OCI-LY1 (cell line): ENCODE data around the gene RAPGEF4.

ENCODE experiments used
- H2AFZ ChIP-seq: fragments of 200-600 bp; sonication (generic), shearing (Covaris generic); 2 replicates; pipeline ENCODE4 v1.6.0; 2014; ENCODE audit warnings: antibody characterized with exemption, mild to moderate bottlenecking, low read length
- H3F3A ChIP-seq: fragments of 200-600 bp; sonication (generic), shearing (Covaris generic); 2 replicates; pipeline ENCODE4 v1.6.0; 2014; ENCODE audit warnings: mild to moderate bottlenecking, antibody characterized with exemption, low read length, moderate library complexity; ENCODE audit not compliant: insufficient read depth
- H3K27ac ChIP-seq: fragments of 200-600 bp; sonication (generic); 2 replicates; pipeline ENCODE4 v1.5.1; 2014; ENCODE audit warnings: low read length, mixed run types, mild to moderate bottlenecking, low read depth; ENCODE audit not compliant: poor library complexity, severe bottlenecking
- H3K27me3 ChIP-seq: fragments of 200-600 bp; sonication (generic); 2 replicates; pipeline ENCODE4 v1.6.0; 2014; ENCODE audit warnings: antibody characterized with exemption, mild to moderate bottlenecking, low read length, moderate library complexity; ENCODE audit not compliant: insufficient read depth
- H3K36me3 ChIP-seq: fragments of 200-600 bp; sonication (generic); 2 replicates; pipeline ENCODE4 v1.6.1; 2014; ENCODE audit warnings: mild to moderate bottlenecking, antibody characterized with exemption, low read length, moderate library complexity, mixed read lengths; ENCODE audit not compliant: insufficient read depth
- H3K4me1 ChIP-seq: fragments of 200-600 bp; sonication (generic); 2 replicates; pipeline ENCODE4 v1.5.1; 2014; ENCODE audit warnings: mild to moderate bottlenecking, low read length, moderate library complexity; ENCODE audit not compliant: insufficient read depth, severe bottlenecking
- H3K4me2 ChIP-seq: fragments of 200-600 bp; sonication (generic), shearing (Covaris generic); 2 replicates; pipeline ENCODE4 v1.6.1; 2014; ENCODE audit warnings: low read length
- H3K4me3 ChIP-seq: fragments of 200-600 bp; sonication (generic); 2 replicates; pipeline ENCODE4 v1.5.1; 2014; ENCODE audit warnings: low read length, low read depth, mild to moderate bottlenecking, mixed read lengths; ENCODE audit not compliant: poor library complexity, severe bottlenecking
- H3K79me2 ChIP-seq: fragments of 200-600 bp; shearing (Covaris generic); 2 replicates; pipeline ENCODE4 v1.6.1; 2016; ENCODE audit warnings: mixed run types, low read length, mixed read lengths; ENCODE audit not compliant: insufficient read depth
- H3K9ac ChIP-seq: fragments of 200-600 bp; sonication (generic), shearing (Covaris generic); 2 replicates; pipeline ENCODE4 v1.6.1; 2014; ENCODE audit warnings: mild to moderate bottlenecking, low read length, mixed read lengths
- H3K9me2 ChIP-seq: fragments of 200-600 bp; sonication (generic), shearing (Covaris generic); 2 replicates; pipeline ENCODE4 v1.6.1; 2014; ENCODE audit warnings: low read depth, mild to moderate bottlenecking, low read length, mixed read lengths
- H3K9me3 ChIP-seq: fragments of 200-600 bp; shearing (Covaris generic); 2 replicates; pipeline ENCODE4 v1.6.1; 2014; ENCODE audit warnings: low read length, mixed read lengths
- H4K20me1 ChIP-seq: fragments of 200-600 bp; sonication (generic), shearing (Covaris generic); 2 replicates; pipeline ENCODE4 v1.6.0; 2016; ENCODE audit warnings: mild to moderate bottlenecking, low read length; ENCODE audit not compliant: insufficient read depth
- CTCF ChIP-seq: fragments of 200-600 bp; sonication (generic), shearing (Covaris generic); IDR thresholded peaks from 2 replicates; pipeline ENCODE4 v1.5.1; 2017; ENCODE audit warnings: mild to moderate bottlenecking, antibody characterized with exemption, low read length, moderate library complexity, mixed read lengths
- EZH2 ChIP-seq: fragments of 200-600 bp; sonication (generic), shearing (Covaris generic); IDR thresholded peaks from 2 replicates; pipeline ENCODE4 v1.8.0; 2017; ENCODE audit warnings: borderline replicate concordance, mixed run types, mild to moderate bottlenecking, antibody characterized with exemption, low read length, moderate library complexity, mixed read lengths

Gene RAPGEF4

GRCh38 chr2:172806996-172807395 is 71.4 kb downstream of the RAPGEF4 start:
- no peaks in the 10 kb centered on the region for H3K27me3 ChIP-seq
- H4K20me1 ChIP-seq, result no peaks in the 10 kb centered on the region
- H3F3A ChIP-seq, result no peaks in the 10 kb centered on the region
- no peak overlapping the region for H3K9ac ChIP-seq
- no peaks in the 10 kb centered on the region for H3K79me2 ChIP-seq
- H3K27ac ChIP-seq, result no peak overlapping the region
- H3K4me2 ChIP-seq, result no peak overlapping the region
- no peaks in the 10 kb centered on the region for H3K4me1 ChIP-seq
- no peak overlapping the region for H2AFZ ChIP-seq
- H3K36me3 ChIP-seq, result no peaks in the 10 kb centered on the region
- TF ChIP-seq EZH2 (no peak), CTCF (no peak)
- H3K4me3 ChIP-seq, result no peak overlapping the region
- no peaks in the 10 kb centered on the region for H3K9me3 ChIP-seq
- no peaks in the 10 kb centered on the region for H3K9me2 ChIP-seq

GRCh38 chr2:172808156-172808555 is 72.5 kb downstream of the RAPGEF4 start:
- H3K9ac ChIP-seq, result no peak overlapping the region
- no peaks in the 10 kb centered on the region for H3K36me3 ChIP-seq
- no peak overlapping the region for H3K27ac ChIP-seq
- H3K27me3 ChIP-seq, result no peaks in the 10 kb centered on the region
- H3K4me3 ChIP-seq, result no peak overlapping the region
- H3K9me3 ChIP-seq, result no peaks in the 10 kb centered on the region
- no peaks in the 10 kb centered on the region for H3K79me2 ChIP-seq
- no peaks in the 10 kb centered on the region for H4K20me1 ChIP-seq
- TF ChIP-seq EZH2, result no peak
- TF ChIP-seq CTCF, result no peak
- H3F3A ChIP-seq, result no peaks in the 10 kb centered on the region
- no peak overlapping the region for H2AFZ ChIP-seq
- H3K9me2 ChIP-seq, result no peaks in the 10 kb centered on the region
- no peak overlapping the region for H3K4me2 ChIP-seq
- no peaks in the 10 kb centered on the region for H3K4me1 ChIP-seq

GRCh38 chr2:172811027-172811426 is 75.4 kb downstream of the RAPGEF4 start:
- no peak overlapping the region for H3K9ac ChIP-seq
- H3K27me3 ChIP-seq, result no peaks in the 10 kb centered on the region
- H3K9me3 ChIP-seq, result no peaks in the 10 kb centered on the region
- H3K79me2 ChIP-seq, result no peaks in the 10 kb centered on the region
- no peaks in the 10 kb centered on the region for H3K9me2 ChIP-seq
- H2AFZ ChIP-seq, result no peak overlapping the region
- no peaks in the 10 kb centered on the region for H3K4me1 ChIP-seq
- H3K27ac ChIP-seq, result no peak overlapping the region
- H3K4me2 ChIP-seq, result no peak overlapping the region
- no peaks in the 10 kb centered on the region for H3F3A ChIP-seq
- H4K20me1 ChIP-seq, result no peaks in the 10 kb centered on the region
- no peaks in the 10 kb centered on the region for H3K36me3 ChIP-seq
- no peak overlapping the region for H3K4me3 ChIP-seq
- TF ChIP-seq EZH2 (no peak), CTCF (no peak)
